ENCODE results near the gene AMMECR1.
A peak's percentile ranks its signal among the peaks of the same experiment; 100 is the strongest.
"Not testable (repeated sequence)": the region's sequence is repeated elsewhere in the genome, so short reads cannot be mapped to it uniquely, and the experiment has no call there.

AMMECR1 gene

DNA sequence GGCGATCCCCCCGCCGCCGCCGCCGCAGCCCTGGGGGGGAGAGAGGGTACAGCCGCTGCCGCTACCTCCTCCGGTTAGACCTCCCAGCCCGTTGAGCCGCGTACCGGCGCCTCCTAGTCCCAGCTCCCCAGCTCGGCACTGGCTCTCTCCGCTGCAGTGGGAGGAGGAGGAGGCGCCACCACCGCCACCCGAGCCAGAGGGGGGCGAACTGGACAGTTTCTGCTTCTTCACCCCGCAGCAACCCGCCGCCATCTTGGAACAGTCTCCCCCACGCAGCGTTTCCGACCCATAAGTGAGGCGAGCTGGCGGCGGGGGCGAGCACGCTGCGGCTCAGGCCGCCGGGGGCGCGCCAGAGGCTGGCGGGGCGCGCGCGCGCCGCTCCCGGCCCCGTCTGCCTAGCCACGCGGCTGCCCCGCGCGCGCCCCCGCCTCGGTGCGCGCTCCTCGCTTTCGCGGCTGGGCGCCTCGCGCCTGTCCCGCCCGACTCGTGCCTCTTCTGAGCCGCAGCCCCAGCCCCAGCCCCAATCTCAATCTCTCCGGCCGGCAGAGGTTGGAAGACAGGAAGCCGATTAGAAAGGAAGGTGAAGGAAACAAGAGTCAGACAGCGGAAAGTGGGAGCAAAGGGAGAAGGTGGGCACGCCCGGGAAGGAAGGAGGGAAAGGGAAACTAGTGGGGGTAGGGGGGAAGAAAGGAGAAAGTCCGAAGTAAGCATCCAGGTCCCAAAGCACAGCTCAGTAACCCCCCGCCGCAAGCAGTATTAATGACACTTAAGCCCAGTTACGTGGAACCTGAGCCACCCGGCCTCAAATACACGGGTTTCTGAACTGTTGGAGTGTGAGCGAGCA lies at the start of gene AMMECR1:
Gene AMMECR1 (minus strand): TSS at position 266 of the 844 bp plus-strand sequence. CDS start 14 bp downstream, at position 252.
- DNase-seq (ENCODE audit: low read depth): peak; percentile 66

DNA sequence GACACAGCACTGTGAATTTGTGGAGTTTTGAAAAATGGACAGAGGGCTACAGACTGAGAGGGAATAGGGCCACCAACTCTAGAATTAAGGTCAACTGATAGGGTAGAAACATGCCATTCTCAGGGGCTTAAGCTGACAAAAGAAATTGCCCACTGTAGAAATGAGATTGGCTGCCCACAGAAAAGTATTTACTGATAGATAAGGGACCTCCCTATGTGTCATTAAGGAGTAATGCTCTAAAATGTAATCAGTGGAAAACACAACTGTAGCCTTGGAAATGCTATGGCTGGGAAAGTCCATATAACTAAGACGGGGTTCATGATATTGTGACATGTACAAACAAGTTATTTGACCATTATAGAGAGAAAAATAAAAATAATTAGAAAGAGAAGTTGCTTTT lies 45.4 kb upstream of the AMMECR1 start:
- no peak for DNase-seq (ENCODE audit: low read depth)

DNA sequence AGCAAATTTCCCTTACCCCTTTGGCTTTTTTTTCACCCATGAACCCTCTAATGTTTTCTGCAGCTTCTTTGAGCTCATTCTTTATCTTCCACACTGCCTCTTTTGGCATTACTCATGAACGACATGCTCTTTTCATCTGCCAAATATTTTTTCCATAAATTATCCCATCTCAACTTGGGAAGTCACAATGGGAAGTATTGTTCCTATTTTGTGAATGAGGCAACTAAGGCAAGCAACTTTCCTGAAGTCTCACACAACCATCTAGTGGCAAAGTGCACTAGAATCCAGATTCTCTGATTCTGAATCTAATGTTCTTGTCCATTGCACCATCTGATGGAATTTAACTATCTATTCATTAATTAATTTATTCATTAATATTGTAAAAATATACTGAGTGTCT lies 41.4 kb upstream of the AMMECR1 start:
- DNase-seq (ENCODE audit: low read depth): no peak

DNA sequence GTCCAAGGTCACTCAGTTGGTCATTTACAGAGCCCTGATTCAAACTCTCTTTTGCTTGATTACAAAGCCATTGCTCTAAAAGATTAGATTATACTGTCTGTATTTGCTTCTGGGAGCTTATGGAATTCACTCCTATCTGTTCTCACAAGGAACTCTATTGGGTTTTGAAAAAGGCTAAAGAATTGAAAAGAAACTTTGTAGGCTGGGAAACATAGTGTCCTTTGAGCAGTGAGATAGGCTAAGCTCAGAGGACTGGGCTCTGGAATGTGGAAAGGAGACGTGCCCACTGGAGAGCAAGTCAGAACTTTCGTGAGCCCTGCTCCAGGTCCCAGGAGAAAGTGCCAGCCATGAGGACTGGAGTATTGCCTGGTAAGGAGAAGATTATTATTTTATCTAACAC lies 40.7 kb upstream of the AMMECR1 start, which contains the start of gene RTL9:
Gene RTL9 (plus strand): TSS at position 301 of the 400 bp plus-strand sequence. CDS start 91,770 bp downstream, outside the sequence.
- DNase-seq (ENCODE audit: low read depth): no peak

DNA sequence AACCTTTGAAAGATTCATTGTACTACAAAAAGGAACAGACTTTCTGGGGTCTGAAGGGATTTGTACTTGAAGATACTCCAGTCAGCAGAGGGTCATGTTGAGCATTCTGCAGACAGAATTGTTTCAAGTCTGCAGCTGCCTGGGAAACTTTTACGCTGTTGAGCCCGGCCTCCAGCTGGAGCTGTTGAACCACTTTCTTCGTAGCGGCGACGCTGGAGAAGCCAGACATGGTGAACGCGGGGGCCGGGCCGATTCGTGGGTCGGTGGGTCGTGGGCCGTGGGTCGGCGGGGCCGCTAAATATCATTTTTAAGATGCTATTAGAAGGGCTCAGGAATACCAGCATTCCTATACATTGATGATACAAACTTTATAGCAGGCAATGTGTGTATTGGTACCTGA lies 28.8 kb upstream of the AMMECR1 start:
- no peak for DNase-seq (ENCODE audit: low read depth)

DNA sequence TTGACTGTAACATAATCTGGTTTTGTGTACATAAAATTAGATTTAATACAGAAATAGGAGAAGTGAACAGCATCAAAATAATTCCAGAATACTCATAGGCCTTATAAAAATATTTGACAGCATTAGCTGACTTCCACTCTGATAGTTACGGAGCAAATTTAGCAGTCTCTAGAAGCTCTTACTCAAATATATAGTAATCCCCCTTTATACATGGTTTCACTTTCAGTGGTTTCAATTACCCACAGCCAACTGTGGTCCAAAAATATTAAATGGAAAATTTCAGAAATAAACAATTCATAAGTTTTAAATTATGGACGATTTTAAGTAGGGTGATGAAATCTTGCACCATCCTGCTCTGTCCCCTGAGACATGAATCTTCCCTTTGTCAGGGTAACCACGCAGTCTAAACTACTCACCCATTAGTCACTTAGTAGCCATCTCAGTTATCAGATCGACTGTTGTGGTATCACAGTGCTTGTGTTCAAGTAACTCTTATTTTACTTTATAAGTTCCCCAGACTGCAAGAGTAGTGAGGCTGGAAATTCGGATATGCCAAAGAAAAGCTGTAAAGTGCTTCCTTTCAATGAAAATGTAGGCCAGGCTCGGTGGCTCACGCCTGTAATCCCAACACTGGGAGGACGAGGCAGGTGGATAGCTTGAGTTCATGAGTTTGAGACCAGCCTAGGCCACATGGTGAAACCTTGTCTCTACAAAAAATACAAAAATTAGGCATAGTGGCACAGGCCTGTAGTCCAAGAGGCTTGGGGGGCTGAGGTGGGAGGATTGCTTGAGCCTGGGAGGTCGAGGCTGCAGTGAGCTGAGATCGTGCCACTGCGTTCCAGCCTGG lies 23.5 kb upstream of the AMMECR1 start:
- DNase-seq (ENCODE audit: low read depth): no peak

DNA sequence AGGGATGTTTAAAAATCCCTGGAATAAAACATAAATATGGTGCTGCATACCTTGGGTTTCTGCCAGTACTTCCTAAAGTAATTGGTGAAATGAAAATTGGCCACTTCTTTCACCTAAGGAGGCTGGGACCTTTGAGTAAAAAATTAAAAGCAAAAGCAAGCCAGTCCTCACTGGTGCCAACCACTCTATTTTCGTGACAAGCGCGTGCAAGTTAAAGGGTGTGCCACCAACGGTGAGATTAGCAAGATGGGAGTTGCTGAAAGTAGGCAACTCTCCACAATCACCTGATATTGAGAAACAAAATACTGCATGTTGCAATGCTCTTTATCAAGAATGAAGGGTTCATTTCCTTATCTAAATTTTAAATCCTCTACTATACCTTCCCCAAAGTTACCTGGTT lies 21.1 kb upstream of the AMMECR1 start:
- DNase-seq (ENCODE audit: low read depth): no peak

DNA sequence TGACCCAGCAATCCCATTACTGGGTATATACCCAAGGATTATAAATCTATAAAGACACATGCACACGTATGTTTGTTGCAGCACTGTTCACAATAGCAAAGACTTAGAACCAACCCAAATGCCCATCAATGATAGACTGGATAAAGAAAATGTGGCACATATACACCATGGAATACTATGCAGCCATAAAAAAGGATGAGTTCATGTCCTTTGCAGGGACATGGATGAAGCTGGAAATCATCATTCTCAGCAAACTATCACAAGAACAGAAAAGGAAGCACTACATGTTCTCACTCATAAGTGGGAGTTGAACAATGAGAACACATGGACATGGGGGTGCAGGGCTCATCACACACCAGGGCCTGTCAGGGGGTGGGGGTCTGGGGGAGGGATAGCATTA lies 15.6 kb upstream of the AMMECR1 start:
- not testable (repeated sequence) for DNase-seq (ENCODE audit: low read depth)

DNA sequence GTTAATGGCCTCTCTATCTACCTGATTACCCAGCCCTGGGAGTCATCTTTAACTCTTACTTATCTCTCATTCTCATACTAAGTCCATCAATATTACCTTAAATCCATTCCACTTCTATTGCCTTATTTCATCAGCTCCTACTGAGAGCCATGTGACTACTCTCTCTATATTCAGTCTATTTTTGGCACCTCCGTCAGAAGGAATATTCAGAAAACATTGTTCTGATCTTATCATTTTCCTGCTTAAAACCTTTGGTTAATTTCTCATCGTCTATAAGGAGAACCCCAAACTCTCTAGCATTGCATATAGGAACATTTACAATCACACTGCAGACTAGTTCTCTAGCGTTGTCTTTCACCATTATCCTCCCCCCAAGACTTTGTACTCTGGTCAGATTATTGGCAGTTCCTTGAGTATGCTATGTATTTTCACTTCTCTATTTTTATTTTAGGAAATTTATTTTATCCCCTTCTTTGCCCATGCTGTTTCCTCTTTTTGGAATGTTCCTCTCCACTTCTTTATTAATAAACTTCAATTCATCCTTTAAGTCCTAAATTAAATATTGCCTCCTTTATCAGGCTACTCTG lies 13.7 kb upstream of the AMMECR1 start:
- DNase-seq (ENCODE audit: low read depth): no peak

DNA sequence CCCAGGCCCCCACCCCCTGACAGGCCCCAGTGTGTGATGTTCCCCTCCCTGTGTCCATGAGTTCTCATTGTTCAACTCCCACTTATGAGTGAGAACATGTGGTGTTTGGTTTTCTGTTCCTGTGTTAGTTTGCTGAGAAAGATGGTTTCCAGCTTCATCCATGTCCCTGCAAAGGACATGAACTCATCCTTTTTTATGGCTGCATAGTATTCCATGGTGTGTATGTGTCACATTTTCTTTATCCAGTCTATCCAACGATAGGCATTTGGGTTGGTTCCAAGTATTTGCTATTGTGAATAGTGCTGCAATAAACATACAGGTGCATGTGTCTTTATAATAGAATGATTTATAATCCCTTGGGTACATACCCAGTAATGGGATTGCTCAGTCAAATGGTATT lies 10.7 kb upstream of the AMMECR1 start:
- not testable (repeated sequence) for DNase-seq (ENCODE audit: low read depth)

DNA sequence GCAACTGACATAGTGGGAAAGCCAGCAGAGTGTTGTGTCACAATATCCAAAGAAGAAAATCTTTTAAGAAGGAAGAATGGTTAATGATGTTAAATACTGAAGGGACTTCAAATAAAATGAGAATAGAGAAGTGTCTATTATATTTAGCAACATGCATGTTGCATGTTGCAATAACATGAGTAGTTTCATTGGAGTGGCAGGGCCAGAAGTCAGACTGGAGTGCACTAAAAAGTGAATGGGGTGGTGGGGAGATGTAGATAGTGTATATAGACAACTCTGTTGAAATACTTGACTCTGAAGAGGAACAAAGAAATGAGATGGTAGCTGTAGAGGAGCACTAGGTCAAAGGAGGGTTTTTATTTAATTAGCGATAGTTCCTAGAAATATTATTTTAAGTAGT lies 9.5 kb upstream of the AMMECR1 start:
- no peak for DNase-seq (ENCODE audit: low read depth)

DNA sequence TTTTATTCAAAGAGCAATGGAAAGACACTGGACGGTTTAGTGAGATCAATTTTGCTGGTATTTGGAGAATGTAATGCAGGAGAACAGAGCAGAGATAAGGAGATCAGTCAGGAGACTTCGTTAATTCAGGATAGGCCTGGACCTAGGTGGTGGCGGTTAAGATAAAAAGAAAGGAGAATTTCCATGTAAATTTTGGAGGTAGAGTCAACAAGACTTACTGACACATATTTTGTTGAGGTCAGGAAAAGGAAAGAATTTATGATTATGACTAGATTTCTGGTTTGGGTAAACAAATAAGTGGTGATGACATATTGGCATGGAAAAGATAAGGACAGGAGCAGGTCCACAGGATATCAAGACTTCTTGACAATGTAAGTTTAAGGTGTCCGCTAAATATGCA lies 8.8 kb upstream of the AMMECR1 start:
- DNase-seq (ENCODE audit: low read depth): no peak

DNA sequence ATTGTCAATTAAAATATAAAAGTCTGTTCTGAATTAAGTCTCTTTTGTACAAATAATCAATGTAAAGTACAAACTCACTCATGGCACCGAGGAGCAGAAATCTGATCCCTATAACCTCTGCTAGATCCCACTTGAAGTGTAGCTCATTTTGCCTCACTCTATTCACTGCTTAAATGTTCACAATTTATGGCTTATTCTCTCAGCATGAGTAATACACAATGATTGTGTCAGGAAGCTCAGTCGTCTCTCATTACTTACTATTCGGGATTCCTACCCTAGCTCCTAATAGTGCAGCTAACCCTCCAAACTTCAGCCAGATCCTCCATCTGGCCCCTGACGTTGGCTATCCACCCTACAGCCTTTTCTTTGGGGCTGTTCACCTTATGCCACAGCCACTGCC lies 4.7 kb upstream of the AMMECR1 start:
- DNase-seq (ENCODE audit: low read depth): no peak

DNA sequence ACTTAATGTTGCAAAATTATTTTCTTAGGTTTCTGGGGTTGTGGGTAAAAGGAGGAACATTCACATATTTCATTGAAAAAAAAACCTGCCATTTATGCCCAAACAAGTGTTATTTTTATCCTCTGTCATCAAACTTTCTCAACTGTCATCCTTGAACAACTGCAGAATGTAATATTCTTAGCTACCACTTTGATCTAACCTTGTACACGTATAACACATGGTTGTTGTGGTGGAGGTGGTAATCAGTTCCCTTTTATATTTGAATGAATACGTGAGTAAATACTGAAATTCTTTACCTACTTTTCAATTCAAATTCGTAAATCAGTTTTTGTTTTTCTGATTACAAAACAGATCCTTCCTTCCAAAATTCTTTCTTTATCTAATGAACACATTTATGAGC lies 3.8 kb upstream of the AMMECR1 start:
- no peak for DNase-seq (ENCODE audit: low read depth)

DNA sequence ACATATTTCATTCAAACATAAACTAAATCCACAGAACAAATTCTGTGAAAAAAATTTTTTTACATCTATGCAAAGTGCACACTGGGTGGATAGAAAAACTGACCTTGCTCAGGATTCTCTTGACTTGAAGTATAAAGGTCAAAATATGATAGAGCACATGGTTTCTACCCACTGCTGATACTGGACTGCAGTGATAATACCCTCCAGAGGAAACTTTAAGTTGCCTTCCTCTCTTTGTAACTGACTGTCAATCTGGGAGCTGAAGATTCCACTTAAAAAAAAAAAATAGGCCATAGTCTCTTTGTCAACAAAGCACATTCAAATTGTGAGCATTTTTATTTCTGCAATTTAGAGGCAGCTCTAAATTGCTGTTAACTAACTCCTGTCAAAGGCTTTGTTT lies 3.2 kb upstream of the AMMECR1 start:
- no peak for DNase-seq (ENCODE audit: low read depth)

DNA sequence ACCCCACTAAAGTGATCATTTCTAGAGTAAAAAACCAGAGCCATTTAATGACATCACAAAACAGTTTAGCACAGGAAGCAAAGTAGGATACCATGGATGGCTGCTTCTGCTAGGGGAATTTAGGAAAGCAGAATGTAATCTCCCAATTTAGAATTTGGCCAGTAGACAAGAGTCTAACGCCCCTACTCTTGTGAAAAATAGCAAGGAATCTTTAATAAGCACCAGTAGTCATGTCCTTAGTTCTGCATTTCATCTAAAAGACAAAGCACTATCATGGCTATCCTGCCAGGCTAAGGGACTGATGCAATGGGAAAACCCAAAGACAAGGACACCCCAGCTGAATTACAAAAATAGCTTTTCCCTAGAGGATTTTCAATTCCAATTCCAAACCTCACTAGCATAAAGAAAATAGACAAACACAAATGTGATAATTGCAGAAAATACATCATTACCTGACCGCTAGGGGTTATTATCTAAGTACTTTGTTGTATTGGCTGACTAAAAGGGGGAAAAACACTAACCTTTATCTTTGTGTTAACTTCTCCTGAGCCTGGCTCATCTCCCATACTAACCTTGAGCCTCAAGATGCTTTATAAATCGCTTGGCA lies 2.6 kb upstream of the AMMECR1 start:
- DNase-seq (ENCODE audit: low read depth): no peak

DNA sequence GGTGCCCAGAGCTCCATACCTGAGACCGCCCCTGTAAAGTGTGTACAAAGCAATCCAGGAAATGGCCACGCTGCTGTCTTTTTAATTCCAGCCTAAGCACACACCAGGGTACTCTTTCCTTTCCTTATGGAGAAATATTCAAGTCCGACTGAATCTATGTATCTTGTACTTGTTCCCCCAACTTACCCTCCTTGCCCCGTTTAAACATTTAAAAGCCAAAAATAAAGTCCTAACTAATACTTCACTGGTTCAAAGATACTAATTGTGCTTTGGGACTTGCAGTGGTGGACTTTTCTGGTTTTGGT lies 731 bp upstream of the AMMECR1 start:
- no peak for DNase-seq (ENCODE audit: low read depth)

DNA sequence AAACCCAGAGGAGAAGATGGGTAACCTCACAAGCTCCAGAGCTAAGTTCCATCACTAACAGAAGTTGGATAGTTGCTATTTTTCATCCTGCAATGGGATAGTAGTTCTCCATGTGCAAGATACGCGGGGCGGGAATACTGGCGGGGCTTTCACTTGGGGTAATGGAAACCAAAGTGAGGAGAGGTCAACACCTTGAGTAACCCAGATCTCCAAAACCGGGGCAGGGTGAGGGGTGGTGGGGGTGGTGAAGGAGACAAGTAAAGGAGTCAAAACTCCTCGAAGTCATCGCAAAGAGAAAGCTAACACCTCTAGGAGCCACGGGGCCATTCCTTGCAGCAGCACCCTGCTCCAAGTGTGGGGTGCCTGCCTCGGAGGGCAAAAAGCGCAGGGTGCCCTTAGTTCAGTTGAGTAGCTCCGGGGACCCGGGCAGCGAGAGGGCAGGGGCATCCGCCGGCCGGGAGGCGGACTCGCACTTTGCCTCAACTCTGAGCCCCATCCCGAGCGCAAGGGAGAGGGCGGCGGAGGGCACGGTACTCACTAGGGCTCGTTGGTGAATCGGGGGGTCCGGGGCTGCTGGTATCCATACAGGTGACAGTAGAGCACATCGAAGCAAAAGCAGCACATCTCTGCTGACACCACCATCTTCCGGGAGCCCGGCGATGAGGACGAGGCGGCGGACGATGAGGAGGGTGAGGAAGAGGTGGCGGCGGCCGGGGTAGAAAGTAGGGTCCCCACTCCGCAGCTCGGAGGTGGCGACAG lies 645 bp downstream of the AMMECR1 start:
- DNase-seq (ENCODE audit: low read depth): peak; percentile 11

DNA sequence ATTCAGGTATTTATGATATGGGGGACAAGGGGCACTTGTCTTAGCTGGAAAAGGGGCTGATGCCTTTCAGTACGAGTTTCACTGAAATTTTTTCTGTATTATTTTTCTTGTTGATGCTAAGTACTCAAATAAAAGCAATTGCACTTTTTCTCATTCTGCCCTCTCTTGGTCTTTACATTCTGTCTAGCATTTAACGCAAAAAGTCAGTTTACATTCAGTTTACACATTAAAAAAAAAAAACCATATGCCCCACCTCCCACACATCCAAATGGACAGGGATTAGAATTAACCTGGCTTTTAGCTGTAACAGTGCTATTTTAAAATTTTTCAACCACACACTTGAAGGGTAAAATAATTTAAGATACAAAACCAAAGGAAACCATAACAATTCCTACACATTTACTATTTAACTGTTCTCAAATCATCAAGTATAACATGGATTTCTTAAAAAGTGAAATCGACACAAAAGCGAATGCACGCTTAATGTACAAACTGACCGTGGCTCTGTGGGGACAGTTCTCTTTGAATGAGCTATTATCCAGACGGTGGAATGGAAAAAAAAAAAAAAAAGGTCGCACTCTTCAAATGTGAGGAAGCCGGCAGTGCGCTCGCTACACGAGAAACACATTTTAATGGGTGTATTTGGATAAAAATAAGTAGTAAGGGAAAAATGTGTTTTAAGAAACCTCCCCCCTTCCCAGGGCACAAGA lies 1.4 kb downstream of the AMMECR1 start:
- DNase-seq (ENCODE audit: low read depth): no peak

DNA sequence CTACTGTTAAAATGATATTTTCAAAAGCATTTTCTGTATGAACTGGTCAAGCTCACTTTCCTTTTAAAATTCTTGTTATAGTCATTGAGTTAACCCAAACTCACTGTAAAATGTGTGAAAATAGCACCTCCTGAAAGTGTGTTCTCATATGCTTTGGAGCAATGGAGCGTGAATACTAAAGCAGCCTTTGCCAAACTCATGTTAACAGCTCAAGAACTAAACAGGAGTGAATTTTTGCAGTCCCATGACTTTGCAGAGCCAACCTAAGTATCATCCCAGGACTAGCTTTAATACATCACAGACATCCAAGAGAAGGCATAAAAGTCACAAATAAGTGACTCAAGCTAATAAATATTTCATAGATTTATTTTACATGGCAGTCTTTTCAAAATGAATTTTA lies 2.3 kb downstream of the AMMECR1 start:
- DNase-seq (ENCODE audit: low read depth): no peak

Data from stimulated activated CD8-positive, alpha-beta memory T cell treated with anti-CD3 and anti-CD28 coated beads, Interleukin-4, amount 100 ng/mL, for 24 hours (primary cell).